Esophagus muscularis mucosa (tissue), 4 donors: ENCODE data around the gene ATF6. TPM values are rescaled to one million over a fixed set of nuclear protein-coding genes. Genes with fewer than 3 reads are reported as not detected.
A peak's percentile ranks its signal among the peaks of the same experiment; 100 is the strongest.
"Not testable (repeated sequence)": the region's sequence is repeated elsewhere in the genome, so short reads cannot be mapped to it uniquely, and the experiment has no call there.

Experiments
- DNase-seq: peaks from one replicate; pipeline ENCODE4 v3.0.0-alpha.2; 2017; ENCODE audit errors: extremely low spot score
- H3K27ac ChIP-seq, 4 donors: fragments of 200-600 bp; sonication (generic); replicated peaks in 1 of 4; 1 replicate in 3 of 4; 2 replicates in 1 of 4; pipeline ENCODE4 v1.5.1; 2016 to 2019; ENCODE audit warnings: mild to moderate bottlenecking in 1 of 4
- H3K27me3 ChIP-seq, 4 donors: fragments of 200-600 bp; sonication (generic); one replicate each; pipeline versions ENCODE4 v1.5.1 to v1.6.0; 2016 to 2019
- H3K36me3 ChIP-seq, 4 donors: fragments of 200-600 bp; sonication (generic); one replicate each; pipeline ENCODE4 v1.5.1; 2016 to 2019
- H3K4me1 ChIP-seq, 4 donors: fragments of 200-600 bp; sonication (generic); one replicate each; pipeline ENCODE4 v1.5.1; 2016 to 2019
- H3K4me3 ChIP-seq, 4 donors: fragments of 200-600 bp; sonication (generic); 1 replicate in 2 of 4; 2 replicates in 2 of 4; pipeline ENCODE4 v1.5.1; 2016 to 2019; ENCODE audit warnings: mild to moderate bottlenecking in 4 of 4, moderate library complexity in 1 of 4
- H3K9me3 ChIP-seq, 4 donors: fragments of 200-600 bp; sonication (generic); 1 replicate in 3 of 4; 2 replicates in 1 of 4; pipeline ENCODE4 v1.5.1; 2016 to 2019
- CTCF ChIP-seq, 3 experiments: fragments of 200-600 bp in 2 of 3; fragments of 450-650 bp in 1 of 3; sonication (generic) in 2 of 3; IDR thresholded peaks; one replicate each; pipeline ENCODE4 v1.5.1; 2017 to 2019; ENCODE audit warnings: antibody characterized with exemption in 3 of 3, mild to moderate bottlenecking in 2 of 3, moderate library complexity in 1 of 3
- EP300 ChIP-seq: sonication (generic); formaldehyde crosslinking; IDR thresholded peaks from one replicate; pipeline ENCODE4 v1.6.1; 2017; ENCODE audit warnings: antibody characterized with exemption
- POLR2A ChIP-seq: fragments of 450-650 bp; IDR thresholded peaks from one replicate; pipeline ENCODE4 v1.6.1; 2017; ENCODE audit warnings: antibody characterized with exemption, moderate library complexity, mild to moderate bottlenecking, low read depth
- POLR2AphosphoS5 ChIP-seq, 2 donors: sonication (generic); formaldehyde crosslinking; IDR thresholded peaks; one replicate each; pipeline ENCODE4 v1.6.1; 2017; ENCODE audit warnings: antibody characterized with exemption in 2 of 2
- WGBS: methylation state at CpG from one replicate; pipeline ENCODE4 v1.1.5; 2018; 5-methylcytosine and 5-hydroxymethylcytosine counted together
- intact Hi-C: fragments of 100-400 bp; cut with DNase I; formaldehyde crosslinking; loops from one replicate; pipeline ENCODE4 v1.15.1; 2023
- total RNA-seq, 4 donors: library from RNA; depleted of rRNA; stranded (reverse); fragments of >200 nt; gene quantifications; one replicate each; pipeline versions ENCODE4 v1.1.0 to v1.2.1, GENCODE V29; 2016

The ATF6 gene
- total RNA-seq, 4 donors from 2014 or later: 24.5 to 30.6 (median 27.4) TPM

- peaks cover 5 to 13% (median 10%) of the 10 kb centered on the region in 4 donors for H3K4me1 ChIP-seq
- intact Hi-C loops: no loop called here
- H3K27ac ChIP-seq: no peak within 1 kb of the TSS
- WGBS: 58% methylated on average over 4 of the region's 4 CpGs
- H3K36me3 ChIP-seq: no peaks in the 10 kb centered on the region
- peaks cover 0 to 17% (median 2%) of the 10 kb centered on the region in 4 donors for H3K27me3 ChIP-seq
- no peak for TF ChIP-seq EP300
- no peak for TF ChIP-seq POLR2AphosphoS5 (IDR thresholded peaks at IDR 0.05)
- TF ChIP-seq CTCF (IDR thresholded peaks at IDR 0.05): no peak
- TF ChIP-seq POLR2A: no peak
- DNase-seq: no peak
- no peaks in the 10 kb centered on the region for H3K9me3 ChIP-seq
- H3K4me3 ChIP-seq: no peak within 1 kb of the TSS
These were observed 45.0 kb upstream of the ATF6 start, which contains the start of gene FCRLB for GRCh38 chr1:161720956-161721737. Gene FCRLB, plus strand, starts transcription at chr1:161721544. Its CDS starts 1,129 bp downstream, at chr1:161722673.

- Histone ChIP-seq H3K36me3 (no peaks in the 10 kb centered on the region), H3K9me3 (no peaks in the 10 kb centered on the region), H3K27me3 (peaks cover 0 to 16% (median 2%) of the 10 kb centered on the region in 4 donors), H3K27ac (no peak overlapping the region), H3K4me1 (peaks cover 5 to 14% (median 13%) of the 10 kb centered on the region in 4 donors), H3K4me3 (no peak overlapping the region)
- intact Hi-C loops: no loop called here
- DNase-seq: no peak
- TF ChIP-seq POLR2AphosphoS5 (IDR thresholded peaks at IDR 0.05) (no peak), CTCF (IDR thresholded peaks at IDR 0.05) (no peak), POLR2A (no peak), EP300 (no peak)
- 64% methylated on average over 8 of the region's 8 CpGs for WGBS
These were observed 44.3 kb upstream of the ATF6 start for GRCh38 chr1:161721738-161722343.

GRCh38 chr1:161722406-161722805 is 43.7 kb upstream of the ATF6 start:
- WGBS: 100% methylated on average over 1 of the region's 1 CpG
- intact Hi-C loops: no loop called here
- Histone ChIP-seq H3K9me3 (no peaks in the 10 kb centered on the region), H3K27ac (no peak overlapping the region), H3K36me3 (no peaks in the 10 kb centered on the region), H3K27me3 (peaks cover 0 to 16% (median 2%) of the 10 kb centered on the region in 4 donors), H3K4me3 (no peak overlapping the region), H3K4me1 (peaks cover 5 to 19% (median 17%) of the 10 kb centered on the region in 4 donors)
- DNase-seq: no peak
- no peak for TF ChIP-seq EP300
- TF ChIP-seq POLR2A: no peak
- TF ChIP-seq CTCF (IDR thresholded peaks at IDR 0.05): no peak
- TF ChIP-seq POLR2AphosphoS5 (IDR thresholded peaks at IDR 0.05): no peak

- intact Hi-C loops: no loop called here
- Histone ChIP-seq H3K4me1 (peaks cover 5 to 24% (median 21%) of the 10 kb centered on the region in 4 donors), H3K27me3 (peaks cover 0 to 16% (median 2%) of the 10 kb centered on the region in 4 donors), H3K36me3 (no peaks in the 10 kb centered on the region), H3K9me3 (no peaks in the 10 kb centered on the region), H3K4me3 (no peak overlapping the region), H3K27ac (no peak overlapping the region)
- WGBS: 88% methylated on average over 8 of the region's 8 CpGs
- no peak for DNase-seq
- TF ChIP-seq EP300 (no peak), POLR2AphosphoS5 (IDR thresholded peaks at IDR 0.05) (no peak), POLR2A (no peak), CTCF (IDR thresholded peaks at IDR 0.05) (no peak)
These were observed 42.5 kb upstream of the ATF6 start for GRCh38 chr1:161723459-161724141.

- intact Hi-C loops, DNase-seq, H3K27me3 ChIP-seq, H3K36me3 ChIP-seq, H3K9me3 ChIP-seq: not testable (repeated sequence)
- Histone ChIP-seq H3K27ac (peak overlapping the region in 3 of 4 donors; percentile 74 to 83 (median 81)), H3K4me1 (peaks cover 5 to 24% (median 21%) of the 10 kb centered on the region in 4 donors), H3K4me3 (peak overlapping the region; percentile 68 to 80 (median 74))
- 48% methylated on average over 22 of the region's 22 CpGs for whole genome bisulfite sequencing
These were observed 40.7 kb upstream of the ATF6 start for GRCh38 chr1:161725258-161725907.
